Measurements from ENCODE around the gene IRAK3. TPM values are rescaled to one million over a fixed set of nuclear protein-coding genes. Genes with fewer than 3 reads are reported as not detected.
"Not testable (repeated sequence)": the region's sequence is repeated elsewhere in the genome, so short reads cannot be mapped to it uniquely, and the experiment has no call there.

IRAK3 gene
- total RNA-seq, 1 experiment from 2014 or later = 0.05 TPM

GRCh38 chr12:66303316-66303804, 114.3 kb downstream of the IRAK3 start:
- DNase-seq (ENCODE audit: low read depth) = not testable (repeated sequence)

Other genes with a start within 250 kb of the IRAK3 start
- 16.5 and 27.8 TPM in 2 replicates for gene LLPH, start 58.5 kb upstream of the IRAK3 start, total RNA-seq (2014; rRNA removed; shearing (Covaris generic))
- gene TMBIM4, start 19.2 kb upstream of the IRAK3 start, total RNA-seq (2014; rRNA removed; shearing (Covaris generic)) = 153 and 177 TPM in 2 replicates
- 1.2 and 2.0 TPM in 2 replicates for gene HELB, start 113.3 kb downstream of the IRAK3 start, total RNA-seq (2014; rRNA removed; shearing (Covaris generic))